ENCODE results near the gene GPC5.
"Not testable (repeated sequence)": the region's sequence is repeated elsewhere in the genome, so short reads cannot be mapped to it uniquely, and the experiment has no call there.

Gene GPC5

GRCh38 chr13:91657283-91657682, 258.9 kb downstream of the GPC5 start:
- no peak for DNase-seq (ENCODE audit: low spot score)

DNA sequence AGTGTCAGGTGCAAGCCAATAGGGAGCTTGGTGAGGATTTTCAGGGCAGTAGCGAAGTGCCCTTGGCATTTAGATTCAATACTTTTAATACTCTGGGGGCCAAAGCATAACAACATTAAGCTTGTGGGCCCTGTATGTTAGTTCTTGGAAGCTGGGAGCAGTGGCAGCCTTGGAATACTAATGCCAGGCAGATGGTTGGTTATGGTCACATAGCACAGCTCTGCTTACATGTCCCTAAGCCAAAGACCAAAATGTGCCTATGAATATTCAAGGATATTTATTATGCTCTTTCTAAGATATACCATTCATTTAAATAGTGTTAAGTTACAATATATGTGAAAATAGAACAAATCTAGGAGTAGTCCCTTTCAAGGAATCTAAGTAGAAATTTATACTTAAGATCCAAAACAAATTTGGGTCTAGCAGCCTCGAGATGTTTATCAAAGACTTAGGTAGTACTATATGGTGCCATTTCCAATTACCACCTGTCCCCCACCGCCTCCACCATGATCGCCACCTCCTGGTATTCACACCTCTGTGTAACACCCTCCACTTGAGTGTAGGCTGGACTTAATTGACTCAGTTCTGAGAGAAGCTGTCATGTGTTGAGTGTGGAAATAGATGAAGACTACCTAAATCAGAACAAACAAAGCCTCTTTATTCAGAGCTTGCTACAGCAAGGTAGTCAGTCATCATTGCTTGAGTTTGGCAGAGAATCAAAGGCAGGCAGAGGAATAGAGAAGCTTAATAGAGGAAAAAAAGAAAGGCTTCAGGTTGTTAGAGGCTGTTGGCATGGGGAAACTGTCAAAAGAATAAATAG, 261.0 kb downstream of the GPC5 start:
- DNase-seq (ENCODE audit: low spot score), result no peak

DNA sequence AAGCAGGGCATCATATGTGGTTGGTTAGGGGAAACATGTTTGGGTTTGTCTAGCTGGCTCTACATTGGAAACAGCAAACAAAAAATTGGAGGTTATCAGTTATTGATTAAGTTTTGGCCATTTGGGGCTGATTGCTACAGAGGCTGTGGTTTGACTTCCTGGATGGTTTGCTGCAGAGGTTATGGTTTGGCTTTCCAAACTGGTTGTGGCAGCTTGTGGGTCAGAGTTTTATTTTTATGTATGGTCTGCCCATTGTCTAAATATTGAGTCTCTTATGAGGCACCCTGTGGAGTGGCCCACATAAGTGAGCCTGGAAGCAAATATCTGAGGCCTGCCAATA, 261.6 kb downstream of the GPC5 start:
- no peak for DNase-seq (ENCODE audit: low spot score)

DNA sequence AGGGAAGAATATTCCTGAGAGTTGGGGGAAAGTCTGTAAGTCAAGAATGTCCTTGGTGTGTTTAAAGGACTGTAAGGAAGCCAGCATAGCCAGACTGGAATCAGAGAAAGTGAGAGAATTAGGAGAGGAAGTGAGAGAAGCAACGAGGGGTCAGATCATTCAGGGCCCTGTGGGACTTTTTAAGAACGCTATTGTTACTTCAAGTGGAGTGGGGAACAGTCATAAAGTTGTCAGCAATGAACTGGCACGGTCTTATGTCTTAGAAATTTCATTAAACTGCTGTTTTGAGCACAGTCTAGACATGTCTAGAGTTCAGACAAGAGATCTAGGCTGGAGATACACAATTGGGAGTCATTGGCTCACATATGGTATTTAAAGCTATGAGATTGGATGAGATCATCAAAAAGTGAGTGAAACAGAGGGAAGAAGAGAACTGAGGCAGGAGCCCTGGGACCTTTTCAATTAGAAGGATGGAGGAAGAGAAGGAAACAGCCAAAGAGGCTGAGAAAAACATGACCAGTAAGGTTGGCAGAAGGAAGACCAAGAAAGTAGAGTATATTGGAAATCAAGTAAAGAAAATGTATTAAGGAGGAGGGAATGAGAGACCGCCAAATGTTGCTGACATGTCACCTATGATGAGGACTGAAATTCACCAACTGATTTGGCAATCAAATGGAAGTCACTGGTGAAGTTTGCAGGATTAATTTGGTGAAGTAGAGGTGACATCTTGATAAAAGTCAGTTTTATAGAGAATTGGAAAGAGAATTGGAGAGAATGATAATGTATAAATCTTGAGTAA, 263.5 kb downstream of the GPC5 start:
- no peak for DNase-seq (ENCODE audit: low spot score)

GRCh38 chr13:91664039-91664438, 265.6 kb downstream of the GPC5 start:
- DNase-seq (ENCODE audit: low spot score), result no peak

GRCh38 chr13:91667486-91667885, 269.1 kb downstream of the GPC5 start:
- DNase-seq (ENCODE audit: low spot score), result no peak

GRCh38 chr13:91668866-91669495, 270.6 kb downstream of the GPC5 start:
- no peak for DNase-seq (ENCODE audit: low spot score)

DNA sequence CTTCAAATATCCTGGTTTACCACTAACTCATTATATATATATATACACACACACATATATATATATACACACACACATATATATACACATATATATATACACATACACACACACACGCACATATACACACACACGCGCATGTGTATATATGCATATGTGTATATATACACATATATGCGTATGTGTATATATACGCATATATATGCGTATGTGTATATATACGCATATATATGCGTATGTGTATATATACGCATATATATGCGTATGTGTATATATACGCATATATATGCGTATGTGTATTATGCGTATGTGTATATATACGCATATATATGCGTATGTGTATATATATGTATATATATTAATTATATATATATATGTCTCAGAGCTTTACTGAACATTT, 275.9 kb downstream of the GPC5 start:
- DNase-seq (ENCODE audit: low spot score), result not testable (repeated sequence)

DNA sequence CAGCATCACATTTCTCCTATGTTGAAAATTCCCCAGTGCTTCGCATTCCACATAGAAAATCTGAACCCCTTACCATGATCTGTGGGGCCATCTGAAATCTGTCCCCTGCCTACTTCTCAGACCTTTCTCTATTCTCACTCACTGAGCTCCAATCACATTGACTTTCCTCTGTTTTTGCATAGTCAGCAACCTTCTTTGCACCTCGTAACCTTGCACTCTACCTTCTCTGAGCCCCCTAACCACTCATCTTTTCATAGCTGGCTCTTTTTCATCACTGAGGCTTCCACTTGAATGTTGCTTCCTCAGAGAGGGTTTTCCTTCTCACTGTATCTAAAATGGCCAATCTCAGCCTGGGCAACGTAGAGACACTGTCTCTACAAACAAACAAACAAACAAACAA, 286.3 kb downstream of the GPC5 start:
- DNase-seq (ENCODE audit: low spot score), result no peak

DNA sequence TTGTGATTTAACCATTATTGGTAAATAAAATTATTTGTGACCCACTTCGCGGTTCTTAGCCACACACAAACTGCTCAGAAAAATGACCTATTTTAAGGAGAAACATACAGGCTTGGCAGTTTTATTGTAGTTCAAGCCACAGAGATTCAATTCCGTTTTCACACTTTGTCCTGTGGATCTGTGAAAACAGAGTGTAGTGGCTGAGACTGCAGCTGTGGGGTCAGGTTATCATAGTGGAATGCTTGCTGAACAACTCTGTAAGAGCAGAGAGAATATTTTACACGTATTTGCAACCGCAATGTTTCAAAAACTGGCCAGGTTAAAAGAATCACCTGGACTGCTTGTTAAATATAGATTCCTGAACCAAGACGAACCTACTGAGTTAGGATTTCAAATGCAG, 292.5 kb downstream of the GPC5 start:
- no peak for DNase-seq (ENCODE audit: low spot score)

GRCh38 chr13:91693466-91693865, 295.0 kb downstream of the GPC5 start:
- DNase-seq (ENCODE audit: low spot score), result no peak

DNA sequence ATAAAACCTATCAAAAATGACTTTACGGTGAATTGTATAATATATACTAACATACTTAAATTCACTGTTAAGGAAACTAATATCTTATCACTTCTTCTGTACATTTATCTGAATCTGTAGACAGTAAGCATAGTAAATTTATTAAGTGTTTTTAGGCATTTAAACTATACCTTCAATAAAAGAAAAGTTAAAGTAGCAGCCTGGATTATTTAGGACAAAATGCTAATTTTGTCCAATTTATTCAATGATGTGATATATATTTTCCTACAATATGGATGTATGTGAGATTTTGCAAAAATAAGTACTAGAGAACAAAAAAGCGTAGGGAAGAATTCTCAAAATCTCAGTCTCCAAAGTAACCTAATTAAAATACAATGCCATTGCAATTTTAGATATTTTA, 299.9 kb downstream of the GPC5 start:
- no peak for DNase-seq (ENCODE audit: low spot score)

DNA sequence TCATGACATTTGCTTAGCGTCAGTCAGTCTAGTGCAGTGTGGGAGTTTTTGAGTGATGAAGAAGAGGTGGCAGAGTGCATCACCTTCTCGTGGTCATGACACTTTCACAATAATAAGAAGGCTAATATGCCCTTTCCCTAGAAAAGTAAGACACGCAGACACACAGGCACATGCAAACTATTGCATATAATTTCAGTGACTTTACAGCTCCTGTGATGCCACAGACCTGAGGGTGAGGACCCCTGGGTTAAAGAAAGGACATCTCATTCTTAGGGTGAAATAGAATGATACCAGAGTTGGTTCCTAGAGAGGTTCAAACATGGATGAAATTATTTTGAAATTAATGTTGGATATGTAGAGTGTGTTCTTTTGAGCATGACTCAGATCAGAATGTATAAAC, 300.3 kb downstream of the GPC5 start:
- no peak for DNase-seq (ENCODE audit: low spot score)

DNA sequence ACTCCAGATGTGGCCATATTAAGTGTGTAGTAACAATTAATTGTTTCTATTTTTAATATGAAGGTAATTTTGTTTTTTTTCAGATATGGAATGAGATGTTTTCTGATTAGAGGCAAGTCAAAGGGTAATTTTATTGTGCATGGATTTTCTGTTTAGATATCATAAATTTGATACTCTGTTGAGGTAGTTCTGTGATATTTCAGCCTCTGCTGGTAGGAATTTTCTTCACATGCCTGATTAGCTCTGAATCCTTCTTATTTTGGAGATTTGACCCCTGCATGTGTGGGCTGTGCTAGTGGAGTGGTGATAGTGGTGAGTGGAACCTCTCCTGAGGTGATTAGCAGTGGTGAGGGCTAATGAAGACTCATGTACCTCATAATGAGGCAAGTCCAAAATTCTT, 301.4 kb downstream of the GPC5 start:
- DNase-seq (ENCODE audit: low spot score), result no peak

GRCh38 chr13:91701975-91702374, 303.6 kb downstream of the GPC5 start:
- no peak for DNase-seq (ENCODE audit: low spot score)

- DNase-seq (ENCODE audit: low spot score), result no peak
Measured at GRCh38 chr13:91702411-91702810, 304.0 kb downstream of the GPC5 start.

DNA sequence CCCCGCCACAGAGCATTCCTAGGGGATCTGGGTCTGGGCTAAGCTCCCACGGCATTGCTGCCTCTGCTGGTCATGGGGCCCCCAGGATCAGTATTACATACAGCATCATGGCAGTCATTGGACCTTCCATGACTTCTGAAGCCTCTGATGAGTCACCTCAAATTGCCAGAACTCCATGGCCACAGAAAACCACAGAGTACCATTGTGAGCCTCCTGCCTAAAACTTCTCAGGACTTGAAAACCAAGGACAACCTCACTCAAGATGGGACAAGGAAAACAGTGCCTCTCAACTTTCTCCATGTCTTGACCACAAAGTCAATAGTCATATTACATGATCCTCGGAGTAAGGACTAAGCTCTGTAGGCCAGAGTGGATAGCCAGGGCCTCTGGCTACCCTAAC, 306.0 kb downstream of the GPC5 start:
- no peak for DNase-seq (ENCODE audit: low spot score)

GRCh38 chr13:91708558-91708957, 310.1 kb downstream of the GPC5 start:
- no peak for DNase-seq (ENCODE audit: low spot score)

GRCh38 chr13:91709180-91709579, 310.8 kb downstream of the GPC5 start:
- no peak for DNase-seq (ENCODE audit: low spot score)

DNA sequence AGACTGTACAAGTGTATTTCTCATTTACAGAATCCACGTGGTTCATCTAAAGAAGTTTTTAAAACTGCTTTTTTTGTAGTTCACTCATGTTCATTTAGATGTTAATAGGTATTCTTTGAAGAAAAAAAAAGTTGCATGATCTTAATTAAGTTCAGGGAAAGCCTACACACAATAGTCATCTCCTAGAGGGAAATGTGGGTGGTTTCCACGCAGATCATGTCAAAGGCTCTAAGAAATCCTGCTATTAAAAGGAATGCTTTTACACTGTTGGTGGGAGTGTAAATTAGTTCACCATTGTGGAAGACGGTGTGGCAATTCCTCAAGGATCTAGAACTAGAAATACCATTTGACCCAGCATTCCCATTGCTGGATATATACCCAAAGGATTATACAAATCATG, 312.3 kb downstream of the GPC5 start:
- DNase-seq (ENCODE audit: low spot score), result no peak

DNA sequence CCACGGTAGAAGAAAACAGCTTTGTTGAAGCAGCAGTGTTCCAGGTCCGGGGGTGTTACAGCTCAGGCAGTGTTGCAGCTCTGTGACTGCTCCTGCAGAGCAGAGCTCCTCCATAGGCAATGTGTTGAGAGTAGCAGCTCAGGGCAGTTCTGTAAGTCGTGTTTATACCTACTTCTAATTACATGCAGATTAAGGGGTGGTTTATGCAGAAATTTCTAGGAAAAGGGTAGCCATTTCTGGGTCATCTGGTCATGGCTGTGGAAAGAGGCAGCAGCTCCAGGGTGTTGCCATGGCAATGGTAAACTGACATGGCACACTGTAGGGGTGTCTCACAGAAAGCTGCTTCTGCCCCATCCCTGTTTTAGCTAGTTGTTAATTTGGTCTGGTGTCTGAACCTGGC, 316.4 kb downstream of the GPC5 start:
- DNase-seq (ENCODE audit: low spot score), result no peak

GRCh38 chr13:91716436-91717065, 318.1 kb downstream of the GPC5 start:
- DNase-seq (ENCODE audit: low spot score), result no peak

GRCh38 chr13:91719033-91719432, 320.6 kb downstream of the GPC5 start:
- DNase-seq (ENCODE audit: low spot score), result no peak
